Measurements from ENCODE around the gene SLC8B1. TPM values are rescaled to one million over a fixed set of nuclear protein-coding genes. Genes with fewer than 3 reads are reported as not detected.

The SLC8B1 gene
- total and polyA plus RNA-seq, 9 of the 15 experiments (the other 6 are each of a cell fraction or from before 2014, with no cell fraction given) = 0.86 to 34.1 (median 18.5) TPM

DNA sequence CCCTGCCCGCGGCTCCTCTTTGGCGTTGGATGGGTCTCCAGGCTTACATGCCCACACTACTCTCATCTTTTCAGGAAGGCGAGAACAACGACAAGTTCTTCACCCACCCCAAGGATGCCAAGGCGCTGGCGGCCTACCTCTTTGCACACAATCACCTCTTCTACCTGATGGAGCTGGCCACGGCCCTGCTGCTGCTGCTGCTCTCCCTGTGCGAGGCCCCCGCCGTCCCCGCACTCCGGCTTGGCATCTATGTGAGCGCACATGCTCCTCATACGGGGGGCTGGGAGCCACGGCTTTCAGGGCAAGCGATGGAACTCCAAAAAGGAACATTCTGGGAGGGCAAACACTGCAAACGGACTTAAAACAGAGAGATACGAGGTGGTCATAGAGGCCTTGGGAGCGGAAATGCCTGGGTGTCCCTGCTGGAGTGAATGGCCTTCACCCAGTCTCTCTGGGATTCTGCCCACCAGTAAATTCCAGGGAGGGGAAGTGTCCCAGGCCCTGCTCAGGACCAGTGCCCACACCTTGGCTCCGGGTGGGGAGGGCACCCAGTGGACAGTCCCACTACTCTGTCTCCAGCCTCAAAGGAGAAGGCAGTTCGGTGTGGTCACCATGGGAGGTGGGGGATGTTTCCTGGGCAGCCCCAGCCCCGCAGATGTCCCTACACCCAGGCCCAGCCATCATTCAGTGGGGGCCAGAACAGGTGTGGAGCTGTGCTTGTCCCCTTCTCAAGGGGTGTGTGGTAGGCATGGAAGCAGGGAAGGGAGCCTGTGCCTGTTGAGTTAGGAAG is 68.6 kb downstream of the SLC8B1 start:
- no peaks in the 10 kb centered on the region for H3K79me2 ChIP-seq (ENCODE audit: control insufficient read depth, insufficient read depth, low read length)
- POLR2A ChIA-PET = no interaction called here
- H3K4me1 ChIP-seq (replicated peaks in 1 of 2; ENCODE audit: control insufficient read depth in 2 of 2, insufficient read depth in 2 of 2, low read length in 2 of 2) = peaks cover 2 to 7% of the 10 kb centered on the region in 2 experiments
- H3K9me1 ChIP-seq (ENCODE audit: control insufficient read depth, insufficient read depth, low read length) = no peaks in the 10 kb centered on the region
- BruUV-seq (replicated peaks) = no TSS peak
- FAIRE-seq (no peak), ATAC-seq (no peak), DNase-seq (ENCODE audit: extremely low read depth in 1 of 4, low spot score in 3 of 4) (no peak)
- no peak overlapping the region for H2AFZ ChIP-seq (ENCODE audit: low read depth, low read length)
- H3K9ac ChIP-seq (ENCODE audit: insufficient read depth in 1 of 2, low read depth in 2 of 2, low read length in 2 of 2) = no peak overlapping the region
- no peaks in the 10 kb centered on the region for H3K9me3 ChIP-seq (replicated peaks; ENCODE audit: control insufficient read depth, insufficient read depth, low read depth, low read length)
- H3K27me3 ChIP-seq (ENCODE audit: control insufficient read depth in 2 of 2, insufficient read depth in 2 of 2, low read length in 2 of 2) = no peaks in the 10 kb centered on the region
- peaks cover 44% of the 10 kb centered on the region; the same call in 2 of the 3 replicates for H3K36me3 ChIP-seq (ENCODE audit: control insufficient read depth, insufficient read depth, low read length)
- 79% methylated on average over 18 of the region's 23 CpGs for WGBS (ENCODE audit: insufficient coverage, low coverage, missing lambda C conversion rate)
- no peak overlapping the region for H3K27ac ChIP-seq (ENCODE audit: extremely low read depth, low read depth, low read length)
- TF ChIP-seq CREM (IDR thresholded peaks at IDR 0.05; ENCODE audit: low read depth) (no peak), ZHX1 (conservative IDR thresholded peaks at IDR 0.05; ENCODE audit: low read length) (no peak), FOXM1 (IDR thresholded peaks at IDR 0.05; ENCODE audit: low read depth) (no peak), FOXM1 (CRISPR knock-in tag; IDR thresholded peaks at IDR 0.05; ENCODE audit: low read depth) (no peak), ZNF12 (CRISPR knock-in tag; IDR thresholded peaks at IDR 0.05) (no peak), TCF7 (IDR thresholded peaks at IDR 0.05; ENCODE audit: borderline replicate concordance) (no peak), PHTF2 (CRISPR knock-in tag; IDR thresholded peaks at IDR 0.05) (no peak), KLF13 (tag; IDR thresholded peaks at IDR 0.05; ENCODE audit: borderline replicate concordance, low read depth) (no peak)
- CTCF ChIA-PET (ENCODE audit: low intra/inter-chr PET ratio) = no interaction called here
- H4K20me1 ChIP-seq (replicated peaks; ENCODE audit: control insufficient read depth, insufficient read depth, low read length) = no peaks in the 10 kb centered on the region
- H3K4me2 ChIP-seq (ENCODE audit: insufficient read depth, low read length) = no peak overlapping the region
- intact Hi-C loops (cut with micrococcal nuclease) = no loop called here
- in situ Hi-C loops (cut with MboI) = no loop called here
- no peak overlapping the region for H3K4me3 ChIP-seq

Data from K562 (cell line).